Adrenal gland (tissue), 12 donors: Measurements from ENCODE around the gene GPC5. TPM values are rescaled to one million over a fixed set of nuclear protein-coding genes. Genes with fewer than 3 reads are reported as not detected.
"Not testable (repeated sequence)": the region's sequence is repeated elsewhere in the genome, so short reads cannot be mapped to it uniquely, and the experiment has no call there.

Experiments used
- DNase-seq, 7 donors: peaks; one replicate each; pipeline ENCODE4 v3.0.0-alpha.2; 2019 to 2020
- H3K27ac ChIP-seq, 5 donors: fragments of 200-600 bp; sonication (generic) in 4 of 5; 1 replicate in 3 of 5; 2 replicates in 2 of 5; pipeline versions ENCODE4 v1.5.1 to v1.8.0; 2016 to 2020; ENCODE audit warnings: mild to moderate bottlenecking in 1 of 5
- H3K27me3 ChIP-seq: fragments of 200-600 bp; 2 replicates; pipeline ENCODE4 v1.8.0; 2021
- H3K36me3 ChIP-seq, 2 donors: fragments of 200-600 bp; replicated peaks in 1 of 2; 1 replicate in 1 of 2; 2 replicates in 1 of 2; pipeline versions ENCODE4 v1.5.1 to v1.8.0; 2018 to 2022
- H3K4me1 ChIP-seq, 2 donors: fragments of 200-600 bp; replicated peaks in 1 of 2; 1 replicate in 1 of 2; 2 replicates in 1 of 2; pipeline versions ENCODE4 v1.5.1 to v1.8.0; 2018 to 2021
- H3K4me3 ChIP-seq, 4 donors: fragments of 200-600 bp; sonication (generic) in 3 of 4; one replicate each; pipeline ENCODE4 v1.5.1; 2016 to 2018
- H3K9me3 ChIP-seq, 3 donors: fragments of 200-600 bp; sonication (generic) in 1 of 3; replicated peaks in 1 of 3; 1 replicate in 2 of 3; 2 replicates in 1 of 3; pipeline versions ENCODE4 v1.5.1 to v1.8.0; 2016 to 2021
- POLR2A ChIP-seq, 2 donors: fragments of 450-650 bp; IDR thresholded peaks; one replicate each; pipeline ENCODE4 v1.6.1; 2017; ENCODE audit warnings: antibody characterized with exemption in 2 of 2, mild to moderate bottlenecking in 2 of 2, moderate library complexity in 1 of 2
- WGBS, 4 donors: extraction: QIAGEN DNeasy Blood & Tissue Kit in 2 of 4; methylation state at CpG; one replicate each; pipeline versions ENCODE4 v1.1.5 to v1.1.7; 2013 to 2017; 5-methylcytosine and 5-hydroxymethylcytosine counted together
- intact Hi-C, 2 donors: fragments of 100-400 bp; cut with DNase I; formaldehyde crosslinking; loops; one replicate each; pipeline versions ENCODE4 v1.14.1 to v1.15.0; 2022 to 2023
- polyA plus RNA-seq, 3 donors: library from polyadenylated mRNA; stranded (reverse); fragments of 200-250 nt in 2 of 3; fragments of 350-450 nt in 1 of 3; fragmentation: Illumina TruSeq in 1 of 3; extraction: RNeasy Lipid Tissue Mini Kit (QIAGEN cat#74804) in 1 of 3; gene quantifications; one replicate each; pipeline ENCODE4 v1.2.3, GENCODE V29; 2013 to 2014
- total RNA-seq, 9 donors: library from RNA; depleted of rRNA in 4 of 9; stranded (reverse); fragments of >200 nt in 4 of 9; fragments of 120-200 nt in 1 of 9; fragmentation: NEBNext Ultra II Directional in 1 of 9; extraction: Animal tissue kit (Norgen Biotek cat#: 25700) in 1 of 9; gene quantifications; one replicate each; pipeline versions ENCODE4 v1.1.0 to v1.2.4, GENCODE V29; 2013 to 2023
- TF ChIP-seq, protein P1 (sequence below), 6 experiments: fragments of 450-650 bp in 4 of 6; fragments of 200-600 bp in 2 of 6; sonication (generic) in 1 of 6; IDR thresholded peaks; 1 replicate in 5 of 6; 2 replicates in 1 of 6; pipeline versions ENCODE4 v1.5.1 to v1.8.0; 2016 to 2021; ENCODE audit warnings: antibody characterized with exemption in 6 of 6, mild to moderate bottlenecking in 2 of 6, moderate library complexity in 1 of 6
- donor health status: healthy with polysubstance abuse.
- donor health status: Bipolar disorder and iron deficiency.
- donor health status: DM: yes; HTN: yes; CAD: no.
- donor health status: DM: no; HTN: no; CAD: no.
- donor health status: DM: no; HTN: no; CAD: no.
- donor health status: DM: yes; HTN: yes; CAD: no.

Gene GPC5
- total and polyA plus RNA-seq, 12 donors: 0.24 to 7.7 (median 2.1) TPM; not detected in 4

DNA sequence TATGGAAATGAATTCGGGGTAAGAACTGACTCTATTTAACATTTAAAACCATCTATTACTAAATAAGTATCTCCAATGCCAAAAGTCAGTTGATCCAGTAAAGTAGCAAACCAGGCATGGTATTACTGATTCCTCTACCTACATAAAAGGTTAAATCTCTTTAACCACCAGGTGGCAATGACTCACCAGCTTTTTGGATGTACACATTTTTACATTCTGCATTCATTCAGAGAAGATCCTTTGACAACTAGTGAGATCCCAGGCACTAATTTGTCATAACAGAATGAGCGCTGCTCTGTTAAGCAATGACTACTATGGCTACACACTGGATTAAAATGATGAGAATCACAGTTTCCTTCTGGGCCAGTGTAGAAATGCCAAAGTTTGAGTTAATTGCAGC, 1498.4 kb downstream of the GPC5 start:
- H3K27ac ChIP-seq: no peak overlapping the region
- DNase-seq: no peak
- 60 to 75% (median 71%) methylated on average over 2 of the region's 2 CpGs for WGBS, 4 donors
- no peaks in the 10 kb centered on the region for H3K36me3 ChIP-seq
- TF ChIP-seq POLR2A (IDR thresholded peaks at IDR 0.05): no peak
- TF ChIP-seq, protein P1, sequence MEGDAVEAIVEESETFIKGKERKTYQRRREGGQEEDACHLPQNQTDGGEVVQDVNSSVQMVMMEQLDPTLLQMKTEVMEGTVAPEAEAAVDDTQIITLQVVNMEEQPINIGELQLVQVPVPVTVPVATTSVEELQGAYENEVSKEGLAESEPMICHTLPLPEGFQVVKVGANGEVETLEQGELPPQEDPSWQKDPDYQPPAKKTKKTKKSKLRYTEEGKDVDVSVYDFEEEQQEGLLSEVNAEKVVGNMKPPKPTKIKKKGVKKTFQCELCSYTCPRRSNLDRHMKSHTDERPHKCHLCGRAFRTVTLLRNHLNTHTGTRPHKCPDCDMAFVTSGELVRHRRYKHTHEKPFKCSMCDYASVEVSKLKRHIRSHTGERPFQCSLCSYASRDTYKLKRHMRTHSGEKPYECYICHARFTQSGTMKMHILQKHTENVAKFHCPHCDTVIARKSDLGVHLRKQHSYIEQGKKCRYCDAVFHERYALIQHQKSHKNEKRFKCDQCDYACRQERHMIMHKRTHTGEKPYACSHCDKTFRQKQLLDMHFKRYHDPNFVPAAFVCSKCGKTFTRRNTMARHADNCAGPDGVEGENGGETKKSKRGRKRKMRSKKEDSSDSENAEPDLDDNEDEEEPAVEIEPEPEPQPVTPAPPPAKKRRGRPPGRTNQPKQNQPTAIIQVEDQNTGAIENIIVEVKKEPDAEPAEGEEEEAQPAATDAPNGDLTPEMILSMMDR (IDR thresholded peaks at IDR 0.05): no peak
- intact Hi-C loops: no loop called here
- H3K9me3 ChIP-seq: no peaks in the 10 kb centered on the region
- no peaks in the 10 kb centered on the region for H3K27me3 ChIP-seq
- no peaks in the 10 kb centered on the region for H3K4me1 ChIP-seq
- no peak overlapping the region for H3K4me3 ChIP-seq

- DNase-seq, H3K9me3 ChIP-seq, H3K4me3 ChIP-seq, H3K27ac ChIP-seq, H3K27me3 ChIP-seq, intact Hi-C loops, H3K36me3 ChIP-seq, H3K4me1 ChIP-seq: not testable (repeated sequence)
These were observed 1500.5 kb downstream of the GPC5 start for GRCh38 chr13:92898946-92899345.

GRCh38 chr13:92900446-92900845, 1502.0 kb downstream of the GPC5 start:
- no peaks in the 10 kb centered on the region for H3K27me3 ChIP-seq
- no peak for TF ChIP-seq POLR2A (IDR thresholded peaks at IDR 0.05)
- TF ChIP-seq, protein P1 (IDR thresholded peaks at IDR 0.05): no peak
- no peak overlapping the region for H3K4me3 ChIP-seq
- H3K27ac ChIP-seq: no peak overlapping the region
- no peaks in the 10 kb centered on the region for H3K36me3 ChIP-seq
- DNase-seq: no peak
- WGBS, 4 donors: 46 to 53% (median 50%) methylated on average over 3 of the region's 3 CpGs
- intact Hi-C loops: no loop called here
- no peaks in the 10 kb centered on the region for H3K4me1 ChIP-seq
- H3K9me3 ChIP-seq: no peaks in the 10 kb centered on the region

DNA sequence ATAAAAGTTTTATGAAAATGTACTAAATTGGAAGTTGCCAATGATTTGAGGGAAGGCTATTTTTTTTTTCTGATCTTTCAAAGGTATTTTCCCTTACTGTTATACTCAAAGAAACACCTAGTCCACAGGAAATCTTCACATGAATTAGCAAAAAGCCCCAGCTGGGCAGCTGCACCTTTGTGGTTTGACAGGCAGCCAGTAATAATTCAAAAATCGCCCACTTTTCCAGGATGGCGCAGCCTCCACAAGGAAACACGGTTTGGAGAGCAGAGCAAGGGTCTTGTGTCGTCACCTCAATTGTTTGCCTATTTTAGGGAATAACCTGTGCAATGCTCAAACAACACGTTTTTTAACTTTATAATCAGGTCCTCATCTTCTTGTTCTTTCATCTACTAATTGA, 1503.3 kb downstream of the GPC5 start:
- H3K36me3 ChIP-seq: no peaks in the 10 kb centered on the region
- H3K9me3 ChIP-seq: no peaks in the 10 kb centered on the region
- H3K4me3 ChIP-seq: no peak overlapping the region
- no peak overlapping the region for H3K27ac ChIP-seq
- intact Hi-C loops: no loop called here
- no peaks in the 10 kb centered on the region for H3K4me1 ChIP-seq
- DNase-seq: no peak
- no peak for TF ChIP-seq POLR2A (IDR thresholded peaks at IDR 0.05)
- TF ChIP-seq, protein P1 (IDR thresholded peaks at IDR 0.05): no peak
- WGBS, 4 donors: 61 to 71% (median 65%) methylated on average over 5 of the region's 5 CpGs
- H3K27me3 ChIP-seq: no peaks in the 10 kb centered on the region

- Histone ChIP-seq H3K4me1 (no peaks in the 10 kb centered on the region), H3K27ac (no peak overlapping the region), H3K9me3 (no peaks in the 10 kb centered on the region), H3K36me3 (no peaks in the 10 kb centered on the region), H3K4me3 (no peak overlapping the region), H3K27me3 (no peaks in the 10 kb centered on the region)
- WGBS, 4 donors: 80 to 94% (median 91%) methylated on average over 1 of the region's 1 CpG
- DNase-seq: no peak
- TF ChIP-seq, protein P1 (IDR thresholded peaks at IDR 0.05): no peak
- TF ChIP-seq POLR2A (IDR thresholded peaks at IDR 0.05): no peak
- intact Hi-C loops: no loop called here
These were observed 1514.2 kb downstream of the GPC5 start for GRCh38 chr13:92912629-92913028.
